Vagina (tissue), 2 donors: ENCODE data around the gene DNMBP. TPM values are rescaled to one million over a fixed set of nuclear protein-coding genes. Genes with fewer than 3 reads are reported as not detected.

Source experiments
- DNase-seq, 2 donors: peaks; one replicate each; pipeline ENCODE4 v3.0.0-alpha.2; 2017; ENCODE audit errors: extremely low spot score in 2 of 2
- H3K27ac ChIP-seq: fragments of 200-600 bp; sonication (generic); one replicate; pipeline ENCODE4 v1.5.1; 2019
- H3K27me3 ChIP-seq: fragments of 200-600 bp; sonication (generic); one replicate; pipeline ENCODE4 v1.5.1; 2019
- H3K36me3 ChIP-seq, 2 donors: fragments of 200-600 bp; sonication (generic); one replicate each; pipeline ENCODE4 v1.5.1; 2017 to 2019
- H3K4me1 ChIP-seq: fragments of 200-600 bp; sonication (generic); one replicate; pipeline ENCODE4 v1.5.1; 2019
- H3K4me3 ChIP-seq, 2 donors: fragments of 200-600 bp; sonication (generic); 1 replicate in 1 of 2; 2 replicates in 1 of 2; pipeline ENCODE4 v1.5.1; 2016 to 2019
- H3K9me3 ChIP-seq: fragments of 200-600 bp; sonication (generic); one replicate; pipeline ENCODE4 v1.5.1; 2019
- POLR2A ChIP-seq, 2 donors: fragments of 450-650 bp; IDR thresholded peaks; one replicate each; pipeline ENCODE4 v1.6.1; 2017; ENCODE audit warnings: antibody characterized with exemption in 2 of 2, mild to moderate bottlenecking in 2 of 2, moderate library complexity in 2 of 2
- POLR2AphosphoS5 ChIP-seq, 2 donors: sonication (generic); formaldehyde crosslinking; IDR thresholded peaks; one replicate each; pipeline ENCODE4 v1.9.0; 2017; ENCODE audit warnings: antibody characterized with exemption in 2 of 2, mild to moderate bottlenecking in 2 of 2, low read depth in 1 of 2; ENCODE audit not compliant: insufficient read depth in 1 of 2
- intact Hi-C: fragments of 100-400 bp; cut with DNase I; formaldehyde crosslinking; loops from one replicate; pipeline ENCODE4 v1.15.1; 2023
- total RNA-seq: library from RNA; depleted of rRNA; stranded (reverse); fragments of >200 nt; gene quantifications from one replicate; pipeline ENCODE4 v1.2.3, GENCODE V29; 2016
- TF ChIP-seq, protein P1 (sequence below), 3 experiments: fragments of 450-650 bp in 2 of 3; fragments of 200-600 bp in 1 of 3; sonication (generic) in 1 of 3; IDR thresholded peaks; one replicate each; pipeline ENCODE4 v1.5.1; 2017 to 2019; ENCODE audit warnings: antibody characterized with exemption in 3 of 3, mild to moderate bottlenecking in 2 of 3, moderate library complexity in 2 of 3

DNMBP gene
- total RNA-seq, 1 donor from 2014 or later: 31.9 TPM

DNA sequence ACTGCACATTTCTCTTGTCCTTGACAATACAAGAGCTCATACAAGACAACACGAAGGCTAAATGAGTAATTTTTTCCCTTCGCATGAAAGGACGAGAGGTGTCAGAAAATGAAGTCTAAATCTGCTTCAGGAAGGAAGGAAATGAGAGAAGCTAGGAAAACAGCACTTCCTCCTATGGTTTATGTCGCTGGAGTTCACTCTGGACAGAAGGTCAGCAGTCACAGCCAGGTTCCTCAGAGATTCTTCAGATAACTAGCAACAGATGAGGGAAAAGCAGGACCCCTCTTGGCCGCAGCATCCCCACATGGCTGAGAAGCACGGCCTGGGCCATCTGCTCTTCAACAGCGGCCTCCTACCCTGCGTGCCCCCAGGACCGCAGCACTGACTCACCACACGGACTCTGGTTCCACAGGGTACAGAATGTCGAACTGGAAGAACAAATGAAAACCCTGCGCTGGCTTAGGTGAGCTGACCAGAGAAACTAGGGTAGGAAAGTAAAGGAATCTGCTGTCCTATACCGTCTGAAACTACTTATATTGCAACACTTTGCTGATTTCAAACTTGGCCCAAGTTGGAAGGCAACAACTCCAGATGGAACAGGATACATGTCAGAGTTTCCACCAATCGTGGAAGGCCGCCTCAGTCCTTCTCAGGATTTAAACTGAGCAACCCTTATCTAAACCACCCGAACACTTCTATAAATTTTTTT, 26.3 kb downstream of the DNMBP start:
- no peak for TF ChIP-seq POLR2A (IDR thresholded peaks at IDR 0.05)
- peak; percentile 27 to 60 for TF ChIP-seq POLR2AphosphoS5 (IDR thresholded peaks at IDR 0.05; ENCODE audit: insufficient read depth in 1 of 2, low read depth in 1 of 2)
- TF ChIP-seq, protein P1, sequence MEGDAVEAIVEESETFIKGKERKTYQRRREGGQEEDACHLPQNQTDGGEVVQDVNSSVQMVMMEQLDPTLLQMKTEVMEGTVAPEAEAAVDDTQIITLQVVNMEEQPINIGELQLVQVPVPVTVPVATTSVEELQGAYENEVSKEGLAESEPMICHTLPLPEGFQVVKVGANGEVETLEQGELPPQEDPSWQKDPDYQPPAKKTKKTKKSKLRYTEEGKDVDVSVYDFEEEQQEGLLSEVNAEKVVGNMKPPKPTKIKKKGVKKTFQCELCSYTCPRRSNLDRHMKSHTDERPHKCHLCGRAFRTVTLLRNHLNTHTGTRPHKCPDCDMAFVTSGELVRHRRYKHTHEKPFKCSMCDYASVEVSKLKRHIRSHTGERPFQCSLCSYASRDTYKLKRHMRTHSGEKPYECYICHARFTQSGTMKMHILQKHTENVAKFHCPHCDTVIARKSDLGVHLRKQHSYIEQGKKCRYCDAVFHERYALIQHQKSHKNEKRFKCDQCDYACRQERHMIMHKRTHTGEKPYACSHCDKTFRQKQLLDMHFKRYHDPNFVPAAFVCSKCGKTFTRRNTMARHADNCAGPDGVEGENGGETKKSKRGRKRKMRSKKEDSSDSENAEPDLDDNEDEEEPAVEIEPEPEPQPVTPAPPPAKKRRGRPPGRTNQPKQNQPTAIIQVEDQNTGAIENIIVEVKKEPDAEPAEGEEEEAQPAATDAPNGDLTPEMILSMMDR (IDR thresholded peaks at IDR 0.05): no peak
- no peak for DNase-seq
- intact Hi-C loops: no loop called here
- H3K27me3 ChIP-seq: no peaks in the 10 kb centered on the region
- peak overlapping the region; percentile 86 for H3K27ac ChIP-seq
- H3K36me3 ChIP-seq: no peaks in the 10 kb centered on the region
- peaks cover 75% of the 10 kb centered on the region for H3K4me1 ChIP-seq
- H3K9me3 ChIP-seq: no peaks in the 10 kb centered on the region
- no peak overlapping the region for H3K4me3 ChIP-seq

- H3K4me3 ChIP-seq: no peak overlapping the region
- no peaks in the 10 kb centered on the region for H3K9me3 ChIP-seq
- TF ChIP-seq POLR2A (IDR thresholded peaks at IDR 0.05) (no peak), POLR2AphosphoS5 (IDR thresholded peaks at IDR 0.05; ENCODE audit: insufficient read depth in 1 of 2, low read depth in 1 of 2) (no peak)
- TF ChIP-seq, protein P1 (IDR thresholded peaks at IDR 0.05): no peak
- no peaks in the 10 kb centered on the region for H3K27me3 ChIP-seq
- DNase-seq: no peak
- peak overlapping the region; percentile 86 for H3K27ac ChIP-seq
- intact Hi-C loops: no loop called here
- H3K4me1 ChIP-seq: peaks cover 80% of the 10 kb centered on the region
- H3K36me3 ChIP-seq: no peaks in the 10 kb centered on the region
These were observed 27.0 kb downstream of the DNMBP start for GRCh38 chr10:99982728-99983127.

DNA sequence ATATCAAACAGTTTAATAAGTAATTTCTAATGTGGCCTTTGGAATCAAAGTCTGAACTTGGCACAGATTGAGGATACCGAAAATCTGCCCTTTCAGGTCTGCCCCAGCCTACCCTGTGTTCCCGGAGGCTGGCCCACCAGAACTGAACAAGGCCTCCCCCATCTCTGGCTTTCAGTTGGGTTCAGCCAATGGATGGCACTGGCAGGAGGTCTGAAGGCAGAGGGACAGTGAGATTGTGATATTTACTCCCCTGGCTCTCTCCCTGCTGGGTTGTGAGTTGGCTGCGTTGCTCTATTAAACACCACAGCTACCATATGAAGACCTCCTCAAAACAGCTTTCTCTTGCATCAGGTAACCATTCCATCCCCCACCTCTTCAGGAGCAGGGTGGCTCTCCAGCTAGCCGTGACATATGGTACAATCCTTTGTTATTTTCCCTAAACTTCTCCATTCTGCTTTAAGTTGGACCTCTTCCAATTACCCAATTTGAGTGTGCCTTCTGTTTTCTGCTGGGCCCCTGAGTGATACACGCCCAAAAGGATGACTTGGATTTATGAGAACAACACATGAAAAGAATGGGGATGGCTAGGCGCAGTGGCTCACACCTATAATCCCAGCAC, 28.1 kb downstream of the DNMBP start:
- Histone ChIP-seq H3K27ac (peak overlapping the region; percentile 86), H3K27me3 (no peaks in the 10 kb centered on the region), H3K4me3 (no peak overlapping the region), H3K36me3 (no peaks in the 10 kb centered on the region), H3K4me1 (peaks cover 90% of the 10 kb centered on the region), H3K9me3 (no peaks in the 10 kb centered on the region)
- intact Hi-C loops: no loop called here
- DNase-seq: no peak
- no peak for TF ChIP-seq POLR2AphosphoS5 (IDR thresholded peaks at IDR 0.05; ENCODE audit: insufficient read depth in 1 of 2, low read depth in 1 of 2)
- TF ChIP-seq, protein P1 (IDR thresholded peaks at IDR 0.05): no peak
- no peak for TF ChIP-seq POLR2A (IDR thresholded peaks at IDR 0.05)

DNA sequence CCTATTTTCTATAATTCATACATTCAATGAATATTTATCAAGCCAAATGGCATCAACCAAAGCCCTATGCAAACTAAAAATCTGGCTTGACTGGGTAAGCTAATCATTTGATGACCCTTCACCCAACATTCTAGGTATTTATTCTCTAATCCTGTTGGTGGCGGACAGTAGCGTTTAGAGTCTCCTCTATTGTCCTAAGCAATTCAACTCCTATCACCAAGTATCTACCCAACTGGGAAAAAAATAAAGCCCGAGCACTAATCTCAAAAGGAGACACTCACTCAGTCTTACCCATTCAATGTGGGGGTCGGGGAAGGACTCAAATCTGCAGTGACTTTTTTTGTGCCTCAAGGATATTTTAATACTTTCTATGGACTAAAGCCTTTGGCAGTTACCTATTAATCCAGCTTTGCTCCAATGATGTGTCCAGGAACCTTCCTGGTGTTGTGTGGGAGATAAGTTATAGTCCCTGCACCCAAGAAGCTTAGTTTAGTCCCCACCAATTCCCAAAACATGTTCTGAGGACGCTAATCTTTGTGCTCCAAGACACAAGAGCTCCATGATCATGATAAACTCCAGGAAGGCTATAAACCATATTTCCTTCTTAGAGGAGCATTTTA, 30.6 kb downstream of the DNMBP start:
- Histone ChIP-seq H3K4me3 (no peak overlapping the region), H3K4me1 (peaks cover 94% of the 10 kb centered on the region), H3K36me3 (no peaks in the 10 kb centered on the region), H3K9me3 (no peaks in the 10 kb centered on the region), H3K27me3 (no peaks in the 10 kb centered on the region), H3K27ac (peak overlapping the region; percentile 86)
- no peak for TF ChIP-seq POLR2A (IDR thresholded peaks at IDR 0.05)
- TF ChIP-seq, protein P1 (IDR thresholded peaks at IDR 0.05): no peak
- TF ChIP-seq POLR2AphosphoS5 (IDR thresholded peaks at IDR 0.05; ENCODE audit: insufficient read depth in 1 of 2, low read depth in 1 of 2): no peak
- intact Hi-C loops: no loop called here
- DNase-seq: no peak
